ENCODE data around the gene PGBD5.
A peak's percentile ranks its signal among the peaks of the same experiment; 100 is the strongest.

PGBD5 gene

DNA sequence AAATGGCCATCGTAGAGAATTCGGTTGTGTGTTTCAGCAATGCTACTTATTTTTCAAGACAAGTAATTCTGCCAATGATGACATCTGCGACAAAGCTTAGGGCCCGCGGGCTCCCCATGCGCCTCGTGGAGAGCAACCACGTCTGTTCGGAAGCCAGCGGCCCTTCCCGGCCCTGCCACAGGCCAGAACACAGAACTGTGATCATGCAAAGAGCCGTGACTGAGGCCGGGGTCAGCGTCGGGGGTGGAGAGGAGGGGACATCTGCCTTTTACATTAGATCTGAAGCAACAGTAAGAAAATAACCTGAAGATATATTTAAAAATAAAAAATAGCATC, 103.7 kb downstream of the PGBD5 start:
- DNase-seq (ENCODE audit: low read depth), result no peak

DNA sequence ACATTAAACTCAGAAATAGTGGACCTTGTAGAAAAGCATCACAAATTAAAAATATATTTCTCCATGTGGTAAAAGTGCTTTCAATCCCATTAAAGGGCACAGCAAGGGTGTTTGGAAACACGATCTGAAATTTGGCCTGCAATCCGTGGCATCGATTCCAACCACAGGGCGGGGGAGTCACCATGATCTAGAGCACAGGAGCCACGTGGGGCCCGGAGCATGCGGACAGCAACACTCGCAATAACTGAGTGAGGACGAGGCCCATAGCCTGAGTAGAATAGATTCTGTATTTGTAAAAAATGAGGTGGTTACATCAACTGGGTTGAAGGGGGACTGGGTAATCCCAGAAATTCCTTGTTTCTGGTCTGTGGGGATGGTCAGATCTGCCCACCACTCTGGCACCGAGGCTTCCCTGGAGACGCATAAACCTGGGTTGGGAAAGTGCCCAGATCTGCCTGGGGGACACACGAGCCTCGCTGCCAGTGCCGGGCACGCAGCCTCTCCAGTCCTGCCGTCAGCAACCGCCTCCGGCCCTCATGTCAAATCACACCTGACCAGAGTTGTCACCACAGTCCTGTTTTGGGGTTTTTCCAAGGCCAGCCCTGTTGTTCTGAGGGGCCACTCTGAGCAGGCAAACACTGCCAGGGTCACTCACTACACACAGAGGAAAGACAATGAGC, 104.3 kb downstream of the PGBD5 start:
- no peak for DNase-seq (ENCODE audit: low read depth)

DNA sequence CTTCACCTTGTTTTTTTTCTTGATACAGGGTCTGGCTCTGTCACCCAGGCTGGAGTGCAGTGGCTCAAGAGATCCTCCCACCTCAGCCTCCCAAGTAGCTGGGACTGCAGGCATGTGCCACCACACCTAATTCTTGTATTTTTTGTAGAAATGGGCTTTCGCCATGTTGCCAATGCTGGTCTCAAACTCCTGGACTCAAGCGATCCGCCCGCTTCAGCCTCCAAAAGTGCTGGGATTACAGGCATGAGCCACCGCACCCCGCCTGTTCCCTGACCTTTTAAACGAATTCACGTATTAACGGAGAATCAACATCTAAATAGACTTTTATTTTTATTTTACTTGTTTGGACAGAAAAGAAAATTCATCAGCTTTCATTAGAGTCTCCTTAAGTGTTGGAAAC, 104.8 kb downstream of the PGBD5 start:
- no peak for DNase-seq (ENCODE audit: low read depth)

DNA sequence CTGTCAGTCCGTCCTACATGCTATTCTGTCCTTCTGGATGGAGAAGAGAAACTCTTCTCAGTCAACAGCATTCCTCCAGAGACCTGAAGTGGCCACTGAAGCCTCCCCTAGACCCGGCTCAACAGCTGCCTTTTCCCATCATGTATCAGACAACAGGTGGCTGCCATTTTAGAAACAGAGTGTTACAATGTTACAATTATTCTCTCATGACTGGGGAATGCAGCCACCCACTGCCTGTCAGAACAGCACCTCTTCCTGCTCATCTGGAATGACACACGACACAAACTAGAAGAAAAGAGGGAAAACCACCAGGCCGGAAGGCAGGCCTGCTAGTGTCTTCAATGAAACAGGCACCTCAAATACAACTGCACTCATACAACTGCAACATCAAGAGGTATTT, 105.3 kb downstream of the PGBD5 start:
- DNase-seq (ENCODE audit: low read depth), result no peak

DNA sequence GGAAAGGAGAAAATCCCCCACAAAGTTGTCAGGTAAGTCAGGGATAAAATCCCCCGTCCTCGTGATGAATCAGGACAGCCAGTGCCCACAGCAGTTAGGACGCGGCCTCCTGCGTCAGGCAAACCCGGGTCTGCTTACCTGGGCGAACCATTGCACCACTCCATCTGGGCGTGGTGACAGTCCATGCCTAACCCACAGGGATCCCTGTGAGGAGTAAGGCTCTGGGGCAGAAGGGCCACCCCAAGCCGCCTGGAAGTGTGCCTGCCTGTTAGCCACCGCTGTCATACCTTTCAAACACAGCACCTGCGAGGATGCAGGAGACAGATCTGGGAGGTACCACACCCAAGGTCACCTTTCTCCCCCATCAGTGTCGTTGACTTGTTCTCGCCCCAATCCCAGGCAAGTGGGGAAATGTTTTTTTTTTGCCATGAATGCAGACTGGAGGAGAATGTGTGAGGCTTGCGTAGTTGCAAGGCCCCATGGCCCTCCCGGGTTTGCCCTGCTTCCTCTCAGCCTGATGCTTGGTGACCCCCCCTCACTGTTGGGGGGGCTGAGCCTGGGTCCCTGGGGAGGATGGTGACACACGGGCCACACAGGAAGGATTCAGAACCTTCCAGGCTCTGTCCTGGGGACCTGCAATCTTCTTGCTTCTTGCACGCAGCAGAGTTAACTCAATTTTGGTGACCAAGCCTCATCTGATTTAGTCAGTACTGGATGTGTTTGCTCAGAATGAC, 107.0 kb downstream of the PGBD5 start:
- no peak for DNase-seq (ENCODE audit: low read depth)

DNA sequence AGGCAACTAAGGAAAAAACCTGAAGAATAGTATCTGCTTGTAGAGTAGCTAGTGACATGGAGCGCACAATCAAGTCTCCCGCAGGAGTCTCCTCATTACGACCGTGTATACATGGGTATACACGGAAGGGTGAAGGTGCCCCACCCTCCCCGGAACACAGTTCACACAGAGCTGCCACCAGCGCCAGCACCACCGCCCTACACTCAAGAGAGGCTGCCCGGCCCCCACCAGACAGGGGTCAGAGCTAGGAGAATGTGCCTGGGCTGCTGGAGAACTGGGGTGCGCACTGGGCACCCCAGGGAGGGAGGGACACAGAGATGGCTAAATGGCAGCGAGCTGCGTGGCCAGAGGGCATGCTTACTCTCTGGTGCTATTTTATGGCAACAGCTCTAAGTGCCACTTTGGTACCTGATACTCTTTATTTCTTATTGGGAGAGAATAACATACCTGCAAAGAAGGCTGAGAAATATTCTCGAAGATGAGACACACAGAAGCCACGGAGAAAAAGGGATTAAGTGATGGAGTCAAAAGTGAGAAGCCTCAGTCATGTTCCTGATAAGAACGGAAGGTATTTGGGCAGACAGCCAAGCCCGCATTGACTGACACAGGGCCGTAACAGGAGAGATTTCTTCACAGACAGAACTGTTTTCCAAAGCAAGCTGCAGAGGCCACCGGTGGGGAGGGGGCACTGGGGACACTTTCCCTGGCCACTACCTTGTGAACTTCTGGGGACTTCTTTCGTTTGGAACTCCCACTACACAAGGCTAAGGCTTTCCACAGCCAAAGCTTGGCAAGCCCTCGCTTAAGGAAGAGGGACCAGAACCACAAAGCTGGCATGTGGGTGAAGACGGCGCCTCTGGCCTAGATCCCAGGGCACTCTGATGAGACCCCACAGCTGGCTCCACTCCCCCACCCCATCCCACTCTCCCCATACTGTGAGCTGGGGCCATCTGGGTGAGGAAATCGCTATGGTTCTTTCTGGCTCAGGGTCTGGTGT, 108.0 kb downstream of the PGBD5 start:
- DNase-seq (ENCODE audit: low read depth), result no peak

DNA sequence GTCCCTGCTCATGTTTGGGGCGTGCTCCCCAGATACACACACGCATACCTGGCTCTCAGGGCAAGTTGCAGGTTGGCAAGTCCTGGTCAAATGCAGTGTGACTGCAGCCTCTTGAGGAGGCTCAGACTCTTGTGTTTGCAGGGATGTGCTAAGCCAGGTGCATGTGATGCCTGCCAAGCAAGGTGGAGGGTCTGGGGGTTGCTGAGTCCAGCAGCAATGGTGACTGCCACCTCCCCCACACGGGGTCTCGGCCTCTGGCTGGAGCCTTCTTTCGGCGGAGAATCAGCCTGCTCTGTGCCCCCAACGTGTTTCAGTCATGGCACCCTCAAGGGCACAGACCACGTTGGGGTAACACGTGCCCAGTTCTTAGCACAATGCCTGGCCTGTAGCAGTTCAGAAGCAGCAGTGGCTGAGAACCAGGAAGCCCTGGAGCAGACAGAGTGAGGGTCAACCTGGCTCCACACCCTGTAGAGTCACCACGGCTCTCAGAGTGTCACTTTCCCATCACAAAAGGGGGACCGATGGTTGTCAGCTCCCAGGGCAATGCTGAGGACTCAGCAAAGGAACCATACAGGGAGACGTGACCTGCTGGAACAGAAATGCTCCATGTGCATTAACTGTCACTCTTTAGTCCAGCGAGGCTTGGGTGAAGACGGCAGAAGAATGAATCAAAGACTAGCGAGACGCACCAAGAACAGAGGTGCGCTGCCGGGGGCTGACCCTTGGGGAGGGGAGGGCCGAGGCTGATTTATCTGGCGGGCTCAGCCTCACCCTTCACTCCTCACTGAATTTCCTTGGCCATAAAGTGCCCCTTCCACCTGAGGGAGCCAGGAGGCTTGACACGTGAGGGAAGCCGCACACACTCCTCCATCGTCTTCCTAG, 109.0 kb downstream of the PGBD5 start:
- no peak for DNase-seq (ENCODE audit: low read depth)

DNA sequence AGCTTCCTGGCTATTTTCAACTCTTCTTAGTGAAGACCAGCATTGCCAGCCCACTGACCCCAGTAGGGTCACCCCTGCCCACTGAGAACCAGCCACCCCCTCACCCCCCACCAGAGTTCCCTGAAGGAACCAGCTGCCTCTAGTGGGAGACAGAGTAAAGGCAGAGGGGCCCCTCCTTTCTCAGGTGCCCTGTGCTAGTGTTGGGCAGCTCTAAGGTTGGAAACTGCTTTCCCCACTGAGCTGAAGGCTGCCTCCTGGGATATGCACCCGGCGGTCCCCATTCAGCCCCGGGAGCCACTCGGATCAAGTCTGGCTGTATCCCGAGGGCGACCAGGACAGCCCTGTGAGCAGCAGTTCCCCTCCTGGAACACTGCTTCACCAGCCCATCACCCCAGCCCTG, 111.0 kb downstream of the PGBD5 start:
- DNase-seq (ENCODE audit: low read depth), result no peak

DNA sequence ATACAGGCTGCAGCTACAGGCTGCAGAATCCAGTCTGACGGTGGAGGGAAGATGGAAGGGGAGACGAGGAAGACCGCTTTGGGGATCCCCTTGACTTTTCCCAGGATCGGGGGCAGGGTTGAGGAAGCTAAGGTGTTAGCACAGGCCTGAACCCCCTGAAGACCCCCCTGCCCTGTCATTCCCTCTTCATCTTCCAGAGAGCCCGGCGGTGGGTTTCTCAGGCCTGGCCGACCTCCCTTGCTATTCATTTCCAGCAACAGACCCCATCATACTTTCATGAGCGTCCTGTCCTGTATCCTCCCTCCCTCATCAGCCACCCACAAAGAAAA, 112.0 kb downstream of the PGBD5 start:
- DNase-seq (ENCODE audit: low read depth), result no peak

DNA sequence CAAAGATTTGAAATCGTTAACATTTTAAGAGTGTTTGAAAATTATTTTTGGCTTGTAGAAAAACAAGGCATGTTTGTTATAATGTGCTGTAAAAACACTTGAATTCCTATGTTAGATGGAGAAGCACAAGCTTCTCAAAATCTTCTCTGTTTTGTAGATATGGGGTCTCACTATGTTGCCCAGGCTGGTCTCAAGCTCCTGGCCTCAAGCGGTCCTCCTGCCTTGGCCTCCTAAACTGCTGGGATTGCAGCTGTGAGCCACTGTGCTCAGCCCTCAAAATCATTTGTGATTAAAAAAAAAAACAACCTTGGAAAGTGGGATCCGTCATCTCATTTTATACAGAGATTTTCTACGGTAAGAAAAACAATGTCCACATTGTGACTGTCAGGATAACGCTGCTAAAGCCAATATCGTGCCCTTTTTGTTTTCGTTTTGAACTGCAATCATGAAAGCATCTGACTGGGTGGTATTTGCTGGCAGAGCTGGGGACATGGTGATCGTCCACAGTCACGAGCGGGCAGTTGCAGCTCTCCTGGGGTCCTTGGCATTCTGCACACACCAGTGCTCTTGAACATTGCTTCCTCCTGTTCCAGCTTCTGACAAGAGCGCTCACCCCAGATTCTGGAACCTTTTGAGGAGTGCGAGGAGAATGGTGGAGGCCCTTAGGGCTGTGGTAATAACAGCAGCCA, 112.5 kb downstream of the PGBD5 start:
- DNase-seq (ENCODE audit: low read depth), result no peak

DNA sequence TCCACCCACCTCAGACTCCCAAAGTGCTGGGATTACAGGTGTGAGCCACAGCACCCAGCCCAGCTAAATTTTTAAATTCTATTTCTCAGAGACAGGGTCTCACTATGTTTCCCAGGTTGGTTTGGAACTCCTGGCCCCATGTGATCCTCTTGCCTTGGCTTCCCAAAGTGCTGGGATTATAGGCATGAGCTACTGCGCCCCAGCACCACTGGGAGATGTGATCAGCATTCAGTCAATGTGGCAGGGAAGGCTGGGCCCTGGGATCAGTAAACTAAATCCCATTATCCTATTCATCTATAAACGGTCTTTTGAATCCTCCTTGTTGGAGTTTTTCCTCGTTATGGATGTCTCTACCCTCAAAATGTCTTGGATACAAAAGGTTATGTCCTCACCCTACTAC, 113.5 kb downstream of the PGBD5 start:
- DNase-seq (ENCODE audit: low read depth), result no peak

DNA sequence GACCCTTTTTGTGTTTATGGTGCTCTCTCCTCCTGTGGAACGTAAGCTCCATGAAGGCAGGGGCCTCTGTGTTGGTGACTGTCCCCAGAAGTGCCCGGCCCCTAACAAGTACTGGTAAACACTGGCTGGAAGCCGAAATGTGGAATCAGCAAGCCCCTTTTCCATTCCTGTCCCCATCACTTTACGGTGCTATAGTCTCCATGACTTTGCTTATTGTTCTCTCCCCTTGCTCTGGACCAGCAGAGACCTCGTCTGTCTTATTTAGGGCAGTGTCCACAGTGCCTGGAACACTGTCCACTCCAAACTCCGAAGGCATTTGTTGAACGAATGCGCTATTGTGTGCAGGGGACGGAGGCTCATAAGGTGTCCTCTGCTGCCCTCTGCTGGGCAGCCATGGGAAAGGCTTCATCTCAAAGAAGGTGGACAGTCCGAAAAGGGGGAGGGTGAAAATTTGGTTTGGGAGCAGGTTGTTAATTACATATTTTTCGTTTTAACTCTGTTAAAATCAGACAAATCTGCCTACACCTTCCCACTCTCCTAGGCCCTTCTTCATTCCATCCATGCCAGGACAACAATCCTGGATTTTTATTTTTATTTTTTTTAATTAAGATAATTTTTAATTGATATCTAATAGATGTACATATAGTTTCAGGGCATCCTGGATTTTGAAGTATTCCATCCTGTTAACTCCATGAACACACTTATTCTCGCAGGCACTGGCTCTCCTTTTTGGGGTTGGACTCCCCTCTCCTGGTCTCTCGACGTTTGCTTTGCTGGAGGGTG, 115.6 kb downstream of the PGBD5 start:
- DNase-seq (ENCODE audit: low read depth), result peak; percentile 22

DNA sequence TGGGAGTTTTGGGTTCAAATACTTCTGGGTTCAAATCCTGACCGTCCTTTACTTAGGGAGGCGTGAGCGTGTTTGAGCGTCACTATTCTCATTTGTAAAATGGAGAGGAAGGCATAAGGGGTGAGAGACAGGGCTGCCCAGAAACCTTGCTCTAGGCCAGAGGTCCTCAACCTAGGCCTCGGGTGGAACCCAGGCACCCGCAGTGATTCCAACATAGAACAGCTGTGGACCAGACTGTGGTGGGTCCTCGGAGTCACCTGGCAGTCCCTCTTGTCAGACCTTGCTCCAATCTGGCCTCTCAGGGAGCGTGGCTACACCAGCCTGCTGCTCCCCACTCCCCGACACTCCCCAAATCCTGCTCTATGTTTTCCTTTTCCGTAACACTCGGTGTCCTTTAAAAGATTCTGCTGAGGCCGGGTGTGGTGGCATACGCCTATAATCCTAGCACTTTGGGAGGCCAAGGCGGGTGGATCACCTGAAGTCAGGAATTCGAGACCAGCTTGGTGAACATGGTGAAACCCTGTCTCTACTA, 116.4 kb downstream of the PGBD5 start:
- no peak for DNase-seq (ENCODE audit: low read depth)

DNA sequence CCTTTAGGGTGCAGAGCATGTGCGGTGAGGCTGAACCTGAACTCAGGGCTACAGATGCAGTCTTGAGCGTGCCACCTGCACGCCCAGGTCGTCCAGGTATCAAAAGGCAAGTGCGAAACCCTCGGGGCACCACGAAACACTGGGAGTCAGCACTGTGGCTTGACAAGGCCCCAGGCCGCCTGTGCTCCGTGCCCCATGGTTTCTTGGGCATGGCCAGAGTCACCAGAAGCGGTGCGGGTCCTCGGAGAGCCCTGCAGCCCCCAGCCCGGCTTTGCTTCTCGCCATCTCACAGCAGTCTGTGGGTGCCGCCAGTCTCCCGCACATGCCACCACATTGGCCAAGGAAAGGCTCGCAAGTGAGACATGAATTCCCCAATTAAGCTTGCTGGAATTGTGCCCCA, 117.3 kb downstream of the PGBD5 start:
- DNase-seq (ENCODE audit: low read depth), result no peak

DNA sequence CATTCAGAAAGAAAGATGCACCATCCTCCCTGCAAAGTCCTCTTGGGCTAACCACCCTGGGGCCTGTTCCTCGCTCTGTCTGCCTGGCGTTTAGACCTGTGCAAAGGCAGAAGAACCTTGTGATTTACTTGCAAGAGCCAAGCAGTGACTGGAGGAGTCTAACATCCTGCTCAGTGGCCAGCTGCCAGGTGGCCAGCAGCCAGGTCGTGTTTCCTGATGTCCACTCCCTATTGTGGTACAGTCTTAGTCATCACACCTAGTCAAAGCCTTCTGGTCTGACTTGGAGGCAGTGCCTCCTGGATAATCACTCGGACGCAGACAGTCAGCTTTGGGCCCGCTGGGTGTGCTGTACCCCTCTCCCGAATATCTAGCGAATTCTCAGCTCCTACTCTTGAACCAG, 118.1 kb downstream of the PGBD5 start:
- peak; percentile 24 for DNase-seq (ENCODE audit: low read depth)

DNA sequence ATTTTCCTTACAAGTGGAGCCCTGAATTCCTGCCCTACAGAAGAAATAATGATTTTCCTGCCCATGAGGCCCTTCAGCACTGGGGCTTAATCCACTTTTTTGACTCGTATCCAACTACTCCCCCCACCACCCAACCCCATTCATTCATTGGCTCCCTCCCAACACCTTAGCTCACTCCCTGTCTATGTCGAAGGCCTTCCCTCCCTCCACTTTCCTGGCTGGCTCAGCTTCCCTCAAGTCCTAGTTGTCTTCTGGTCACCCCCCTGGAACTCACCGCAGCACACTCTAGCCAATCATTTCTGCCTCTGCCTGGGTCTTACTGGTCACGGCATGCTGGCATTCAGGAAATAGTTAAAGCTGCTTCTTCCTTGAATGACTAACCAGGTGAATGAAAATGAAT, 118.9 kb downstream of the PGBD5 start:
- no peak for DNase-seq (ENCODE audit: low read depth)

DNA sequence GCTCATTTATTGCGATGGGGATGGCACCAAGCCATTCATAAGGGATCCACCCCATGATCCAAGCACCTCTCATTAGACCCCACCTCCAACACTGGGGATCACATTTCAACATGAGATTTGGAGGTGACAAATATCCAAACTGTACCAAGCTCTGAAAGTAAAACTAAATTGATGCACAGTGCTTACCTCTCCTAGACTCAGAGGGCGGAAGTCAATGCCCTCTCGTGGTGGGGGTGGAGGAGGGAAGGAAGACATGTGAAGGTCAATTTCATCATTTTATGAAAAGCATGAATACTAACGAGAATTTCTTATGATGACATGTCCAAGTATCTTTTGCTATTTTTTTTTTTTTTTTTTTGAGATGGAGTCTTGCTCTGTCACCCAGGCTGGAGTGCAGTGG, 120.0 kb downstream of the PGBD5 start:
- DNase-seq (ENCODE audit: low read depth), result no peak

DNA sequence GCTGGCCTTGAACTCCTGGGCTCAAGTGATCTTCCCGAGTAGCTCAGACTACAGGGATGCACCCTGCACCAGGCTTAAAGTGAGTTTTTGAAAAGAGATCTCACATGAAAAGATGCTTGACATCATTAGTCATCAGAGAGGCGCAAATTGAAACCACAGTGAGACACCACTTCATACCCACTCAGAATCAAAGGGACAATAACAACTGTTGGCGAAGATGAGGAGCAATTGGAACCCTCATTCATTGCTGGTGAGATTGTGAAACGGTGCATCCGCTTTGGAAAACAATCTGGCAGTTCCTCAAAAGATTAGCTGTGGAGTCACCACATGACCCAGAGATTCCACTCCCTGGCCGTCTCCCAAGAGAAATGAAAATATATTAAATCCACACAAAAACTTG, 122.3 kb downstream of the PGBD5 start:
- peak; percentile 48 for DNase-seq (ENCODE audit: low read depth)

DNA sequence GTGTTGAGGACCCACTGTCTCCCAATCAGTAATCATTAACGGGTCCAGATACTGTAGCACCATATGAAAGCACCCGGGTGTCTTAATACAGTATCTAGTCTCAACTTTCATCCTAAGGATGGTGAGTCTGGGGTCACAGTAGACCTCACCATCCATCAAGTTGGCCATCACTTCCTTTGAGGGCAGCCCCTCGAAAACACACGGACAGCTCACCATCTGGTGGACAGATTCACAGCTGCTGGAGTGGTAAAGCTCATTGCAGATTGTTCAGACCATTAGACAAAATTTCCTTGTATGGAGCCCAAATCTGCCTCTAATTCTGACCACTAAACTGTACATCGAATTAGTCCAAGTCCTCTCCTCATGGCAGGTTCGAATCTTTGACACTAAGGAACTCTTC, 123.1 kb downstream of the PGBD5 start:
- no peak for DNase-seq (ENCODE audit: low read depth)

DNA sequence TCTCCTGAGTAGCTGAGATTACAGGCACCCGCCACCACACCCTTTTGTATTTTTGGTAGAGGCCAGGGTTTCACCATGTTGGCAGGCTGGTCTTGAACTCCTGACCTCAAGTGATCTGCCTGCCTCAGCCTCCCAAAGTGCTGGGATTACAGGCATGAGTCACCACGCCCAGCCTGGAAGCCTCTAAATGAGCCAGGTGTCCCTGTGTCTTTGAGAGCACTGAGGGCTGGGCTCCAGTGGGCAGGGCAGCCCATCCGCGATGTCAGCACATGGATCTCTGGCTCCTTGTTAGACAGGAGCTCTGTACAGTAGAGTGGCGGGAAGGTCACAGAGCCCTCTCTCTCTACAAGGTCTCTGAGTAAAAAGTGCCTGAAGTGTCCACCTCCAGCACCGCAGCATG, 124.3 kb downstream of the PGBD5 start:
- no peak for DNase-seq (ENCODE audit: low read depth)
